ENCODE data around the gene TDRD6.

DNA sequence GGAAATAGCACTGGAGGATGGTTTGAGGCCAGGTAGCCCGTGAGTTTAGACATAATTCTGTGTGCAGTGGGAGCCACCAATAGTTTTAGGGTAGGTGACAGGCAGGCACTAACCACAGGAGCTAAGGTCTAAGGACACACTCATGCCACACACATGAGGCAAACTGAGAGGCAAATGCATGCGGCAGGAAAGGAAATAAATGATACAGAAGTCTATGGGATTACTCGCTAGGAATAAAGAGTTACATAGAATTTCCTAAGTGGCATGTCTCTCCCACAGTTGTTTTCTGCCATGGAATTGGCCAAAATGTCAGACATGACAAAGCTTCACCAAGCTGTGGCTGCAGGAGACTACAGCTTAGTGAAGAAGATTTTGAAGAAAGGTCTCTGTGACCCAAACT lies 64.0 kb downstream of the TDRD6 start:
- TF ChIP-seq, protein P1, sequence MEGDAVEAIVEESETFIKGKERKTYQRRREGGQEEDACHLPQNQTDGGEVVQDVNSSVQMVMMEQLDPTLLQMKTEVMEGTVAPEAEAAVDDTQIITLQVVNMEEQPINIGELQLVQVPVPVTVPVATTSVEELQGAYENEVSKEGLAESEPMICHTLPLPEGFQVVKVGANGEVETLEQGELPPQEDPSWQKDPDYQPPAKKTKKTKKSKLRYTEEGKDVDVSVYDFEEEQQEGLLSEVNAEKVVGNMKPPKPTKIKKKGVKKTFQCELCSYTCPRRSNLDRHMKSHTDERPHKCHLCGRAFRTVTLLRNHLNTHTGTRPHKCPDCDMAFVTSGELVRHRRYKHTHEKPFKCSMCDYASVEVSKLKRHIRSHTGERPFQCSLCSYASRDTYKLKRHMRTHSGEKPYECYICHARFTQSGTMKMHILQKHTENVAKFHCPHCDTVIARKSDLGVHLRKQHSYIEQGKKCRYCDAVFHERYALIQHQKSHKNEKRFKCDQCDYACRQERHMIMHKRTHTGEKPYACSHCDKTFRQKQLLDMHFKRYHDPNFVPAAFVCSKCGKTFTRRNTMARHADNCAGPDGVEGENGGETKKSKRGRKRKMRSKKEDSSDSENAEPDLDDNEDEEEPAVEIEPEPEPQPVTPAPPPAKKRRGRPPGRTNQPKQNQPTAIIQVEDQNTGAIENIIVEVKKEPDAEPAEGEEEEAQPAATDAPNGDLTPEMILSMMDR (IDR thresholded peaks at IDR 0.05): no peak
- no peak for TF ChIP-seq POLR2A (IDR thresholded peaks at IDR 0.05)

Data from right lobe of liver (tissue), 4 donors.